CD4-positive, alpha-beta T cell (primary cell): ENCODE data around the gene HSDL2. TPM values are rescaled to one million over a fixed set of nuclear protein-coding genes. Genes with fewer than 3 reads are reported as not detected.

Source experiments
- ATAC-seq: fragments of 200-7000 bp; cut with Tn5 transposase; one replicate; pipeline ENCODE4 v1.10.0; 2022; ENCODE audit warnings: mild to moderate bottlenecking; ENCODE audit not compliant: poor library complexity
- CTCF ChIA-PET: fragments of 350-600 bp; sonication (Branson Sonifier 250); formaldehyde crosslinking; loops from one replicate; lab custom pipeline; 2021; ENCODE audit warnings: antibody characterized with exemption, inconsistent platforms; lab: Charles Lee
- POLR2A ChIA-PET: fragments of 350-600 bp; sonication (Branson Sonifier 250); formaldehyde crosslinking; loops from one replicate; lab custom pipeline; 2021; ENCODE audit warnings: antibody characterized with exemption, inconsistent platforms; lab: Charles Lee
- DNase-seq, 14 experiments: peaks; one replicate each; pipeline ENCODE4 v3.0.0-alpha.2; 2013 to 2020; ENCODE audit warnings: mixed read lengths in 2 of 14
- H3K27ac ChIP-seq, 2 donors: one replicate each; pipeline versions ENCODE4 v1.5.1 to v1.7.0; 2013; ENCODE audit warnings: low read length in 2 of 2, low read depth in 1 of 2, mild to moderate bottlenecking in 1 of 2
- H3K27me3 ChIP-seq, 2 experiments: 1 replicate in 1 of 2; 2 replicates in 1 of 2; pipeline versions ENCODE4 v1.6.1 to v1.7.0; 2013; ENCODE audit warnings: low read length in 2 of 2, control low read depth in 1 of 2, mild to moderate bottlenecking in 1 of 2, moderate library complexity in 1 of 2; ENCODE audit not compliant: insufficient read depth in 2 of 2, control insufficient read depth in 1 of 2
- H3K36me3 ChIP-seq: one replicate; pipeline ENCODE4 v1.6.1; 2013; ENCODE audit warnings: low read length, control low read depth; ENCODE audit not compliant: insufficient read depth
- H3K4me1 ChIP-seq: one replicate; pipeline ENCODE4 v1.6.1; 2013; ENCODE audit warnings: low read length, control low read depth; ENCODE audit not compliant: insufficient read depth
- H3K4me3 ChIP-seq: one replicate; pipeline ENCODE4 v1.5.1; 2013; ENCODE audit warnings: mild to moderate bottlenecking, low read length, moderate library complexity
- H3K9me3 ChIP-seq, 2 experiments: 1 replicate in 1 of 2; 2 replicates in 1 of 2; pipeline versions ENCODE4 v1.6.1 to v1.7.0; 2013; ENCODE audit warnings: low read length in 2 of 2, mild to moderate bottlenecking in 2 of 2, control low read depth in 1 of 2, moderate library complexity in 1 of 2; ENCODE audit not compliant: control insufficient read depth in 1 of 2, insufficient read depth in 1 of 2
- H3K27ac Mint-ChIP-seq: one replicate; pipeline ENCODE4 v1.8.0; 2020; ENCODE audit warnings: mixed read lengths
- H3K27me3 Mint-ChIP-seq: one replicate; pipeline ENCODE4 v1.8.0; 2021; ENCODE audit warnings: mixed read lengths
- H3K36me3 Mint-ChIP-seq: one replicate; pipeline ENCODE4 v1.8.0; 2021; ENCODE audit warnings: low read depth, mixed read lengths
- H3K4me1 Mint-ChIP-seq: one replicate; pipeline ENCODE4 v1.8.0; 2021; ENCODE audit warnings: low read depth, mixed read lengths
- H3K4me3 Mint-ChIP-seq: one replicate; pipeline ENCODE4 v1.8.0; 2020; ENCODE audit warnings: mild to moderate bottlenecking, mixed read lengths
- H3K9me3 Mint-ChIP-seq: one replicate; pipeline ENCODE4 v1.8.0; 2020; ENCODE audit warnings: mixed read lengths
- CTCF ChIP-seq: fragments of 200-600 bp; IDR thresholded peaks from one replicate; pipeline ENCODE4 v1.8.0; 2022; ENCODE audit warnings: antibody characterized with exemption, mild to moderate bottlenecking
- intact Hi-C, 2 experiments: fragments of 100-400 bp; cut with DNase I in 1 of 2; cut with micrococcal nuclease in 1 of 2; formaldehyde crosslinking; loops; one replicate each; pipeline versions ENCODE4 v1.15.1 to v1.9.0; 2023 to 2025; cut with DNase I, micrococcal nuclease
- total RNA-seq, 174 experiments: library from RNA in 2 of 174; stranded (reverse) in 2 of 174; gene quantifications; one replicate each; pipeline ENCODE4 v1.2.3 and lab custom pipeline; 2021 to 2026

The HSDL2 gene
- total RNA-seq, 2 experiments from 2014 or later: 3.8 to 4.9 TPM

DNA sequence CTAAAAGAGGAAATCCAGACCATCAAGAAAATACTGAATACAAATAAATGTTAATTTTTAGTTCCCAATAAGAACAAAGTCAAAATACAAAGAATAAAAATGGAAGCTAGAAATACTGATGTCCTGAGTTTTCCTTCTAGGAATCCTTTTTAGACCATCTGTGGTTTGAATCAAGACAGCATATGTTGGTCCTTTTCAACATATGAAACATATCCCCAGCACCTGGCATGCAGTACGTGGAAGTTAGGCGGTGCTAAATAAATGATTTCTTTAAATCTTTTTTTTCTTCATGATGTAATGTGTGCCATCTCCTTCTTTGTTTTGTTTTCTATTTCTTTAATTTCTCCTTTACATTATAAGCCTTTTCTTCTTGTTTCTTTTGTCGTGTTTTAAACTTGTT lies 140.7 kb downstream of the HSDL2 start:
- ATAC-seq (no peak), DNase-seq (no peak)
- no peaks in the 10 kb centered on the region for H3K27me3 Mint-ChIP-seq
- Histone ChIP-seq H3K36me3 (no peaks in the 10 kb centered on the region), H3K4me1 (no peaks in the 10 kb centered on the region), H3K4me3 (no peak overlapping the region), H3K9me3 (no peaks in the 10 kb centered on the region), H3K27me3 (no peaks in the 10 kb centered on the region), H3K27ac (no peak overlapping the region)
- H3K27ac Mint-ChIP-seq: no peak overlapping the region
- no peak overlapping the region for H3K4me3 Mint-ChIP-seq
- H3K9me3 Mint-ChIP-seq: no peaks in the 10 kb centered on the region
- intact Hi-C loops: no loop called here
- no peaks in the 10 kb centered on the region for H3K4me1 Mint-ChIP-seq
- ChIA-PET POLR2A (no interaction called here), CTCF (no interaction called here)
- TF ChIP-seq CTCF: no peak
- no peaks in the 10 kb centered on the region for H3K36me3 Mint-ChIP-seq

Other genes with a start within 250 kb of the HSDL2 start
- gene SUSD1, start 204.8 kb upstream of the HSDL2 start, total RNA-seq: 1 to 10 TPM; 5.3 to 5.4 TPM
- gene PTBP3, start 46.5 kb upstream of the HSDL2 start, total RNA-seq: 100 to 1,000 TPM in 1 of 2 experiments, 10 to 100 TPM in 1; 100.0 to 110 TPM
- gene KIAA1958, start 106.7 kb downstream of the HSDL2 start, total RNA-seq: 1 to 10 TPM; 5.6 to 6.8 TPM